ENCODE results near the gene CLDN8.

GRCh38 chr21:30227128-30227527 lies 11.2 kb upstream of the CLDN8 start:
- TF ChIP-seq KLF13 (tag; IDR thresholded peaks at IDR 0.05; ENCODE audit: borderline replicate concordance, low read depth) (no peak), PHF20 (IDR thresholded peaks at IDR 0.05; ENCODE audit: partially characterized antibody) (no peak)
